ENCODE data around the gene IRAK3.
"Not testable (repeated sequence)": the region's sequence is repeated elsewhere in the genome, so short reads cannot be mapped to it uniquely, and the experiment has no call there.

IRAK3 gene

GRCh38 chr12:66235626-66236281, 46.7 kb downstream of the IRAK3 start:
- H3K27ac ChIP-seq (ENCODE audit: insufficient read depth, low read length, poor library complexity, severe bottlenecking), result no peak overlapping the region
- H3K9me3 ChIP-seq (ENCODE audit: control insufficient read depth, low read length), result no peaks in the 10 kb centered on the region
- no peak for DNase-seq
- peaks cover 11% of the 10 kb centered on the region for H3K27me3 ChIP-seq (replicated peaks; ENCODE audit: control insufficient read depth, insufficient read depth, low read length, poor library complexity, severe bottlenecking)
- no peaks in the 10 kb centered on the region for H3K36me3 ChIP-seq (ENCODE audit: control insufficient read depth, insufficient read depth, low read length)
- peak overlapping the region; percentile 44 for H3K4me3 ChIP-seq (ENCODE audit: insufficient read depth, low read depth, low read length, poor library complexity, severe bottlenecking)
- H3K4me1 ChIP-seq (ENCODE audit: control insufficient read depth, insufficient read depth, low read length, poor library complexity, severe bottlenecking), result no peaks in the 10 kb centered on the region

- H3K27ac ChIP-seq (ENCODE audit: insufficient read depth, low read length, poor library complexity, severe bottlenecking), result not testable (repeated sequence)
Measured at GRCh38 chr12:66236282-66236675, 47.3 kb downstream of the IRAK3 start.

GRCh38 chr12:66236969-66237368, 48.0 kb downstream of the IRAK3 start:
- Histone ChIP-seq H3K36me3 (ENCODE audit: control insufficient read depth, insufficient read depth, low read length) (no peaks in the 10 kb centered on the region), H3K27ac (ENCODE audit: insufficient read depth, low read length, poor library complexity, severe bottlenecking) (no peak overlapping the region), H3K4me3 (ENCODE audit: insufficient read depth, low read depth, low read length, poor library complexity, severe bottlenecking) (no peak overlapping the region), H3K9me3 (ENCODE audit: control insufficient read depth, low read length) (no peaks in the 10 kb centered on the region), H3K4me1 (ENCODE audit: control insufficient read depth, insufficient read depth, low read length, poor library complexity, severe bottlenecking) (no peaks in the 10 kb centered on the region), H3K27me3 (replicated peaks; ENCODE audit: control insufficient read depth, insufficient read depth, low read length, poor library complexity, severe bottlenecking) (peaks cover 11% of the 10 kb centered on the region)
- no peak for DNase-seq

More at GRCh38 chr12:66236282-66236675, 47.3 kb downstream of the IRAK3 start:
- not testable (repeated sequence) for H3K4me3 ChIP-seq (ENCODE audit: insufficient read depth, low read depth, low read length, poor library complexity, severe bottlenecking); H3K4me1 ChIP-seq (ENCODE audit: control insufficient read depth, insufficient read depth, low read length, poor library complexity, severe bottlenecking); DNase-seq; H3K9me3 ChIP-seq (ENCODE audit: control insufficient read depth, low read length); H3K36me3 ChIP-seq (ENCODE audit: control insufficient read depth, insufficient read depth, low read length)
- peaks cover 11% of the 10 kb centered on the region for H3K27me3 ChIP-seq (replicated peaks; ENCODE audit: control insufficient read depth, insufficient read depth, low read length, poor library complexity, severe bottlenecking)

- H3K4me3 ChIP-seq (ENCODE audit: insufficient read depth, low read depth, low read length, poor library complexity, severe bottlenecking), result no peak overlapping the region
- H3K36me3 ChIP-seq (ENCODE audit: control insufficient read depth, insufficient read depth, low read length), result no peaks in the 10 kb centered on the region
- no peaks in the 10 kb centered on the region for H3K9me3 ChIP-seq (ENCODE audit: control insufficient read depth, low read length)
- no peak for DNase-seq
- H3K27me3 ChIP-seq (replicated peaks; ENCODE audit: control insufficient read depth, insufficient read depth, low read length, poor library complexity, severe bottlenecking), result peaks cover 11% of the 10 kb centered on the region
- H3K4me1 ChIP-seq (ENCODE audit: control insufficient read depth, insufficient read depth, low read length, poor library complexity, severe bottlenecking), result no peaks in the 10 kb centered on the region
- no peak overlapping the region for H3K27ac ChIP-seq (ENCODE audit: insufficient read depth, low read length, poor library complexity, severe bottlenecking)
Measured at GRCh38 chr12:66237505-66238175, 48.6 kb downstream of the IRAK3 start.

- Histone ChIP-seq H3K4me1 (ENCODE audit: control insufficient read depth, insufficient read depth, low read length, poor library complexity, severe bottlenecking) (no peaks in the 10 kb centered on the region), H3K36me3 (ENCODE audit: control insufficient read depth, insufficient read depth, low read length) (no peaks in the 10 kb centered on the region), H3K27me3 (replicated peaks; ENCODE audit: control insufficient read depth, insufficient read depth, low read length, poor library complexity, severe bottlenecking) (peaks cover 11% of the 10 kb centered on the region), H3K27ac (ENCODE audit: insufficient read depth, low read length, poor library complexity, severe bottlenecking) (no peak overlapping the region), H3K4me3 (ENCODE audit: insufficient read depth, low read depth, low read length, poor library complexity, severe bottlenecking) (no peak overlapping the region), H3K9me3 (ENCODE audit: control insufficient read depth, low read length) (no peaks in the 10 kb centered on the region)
- no peak for DNase-seq
Measured at GRCh38 chr12:66239295-66239694, 50.3 kb downstream of the IRAK3 start.

GRCh38 chr12:66240096-66240820, 51.2 kb downstream of the IRAK3 start:
- Histone ChIP-seq H3K27ac (ENCODE audit: insufficient read depth, low read length, poor library complexity, severe bottlenecking) (no peak overlapping the region), H3K9me3 (ENCODE audit: control insufficient read depth, low read length) (no peaks in the 10 kb centered on the region), H3K4me3 (ENCODE audit: insufficient read depth, low read depth, low read length, poor library complexity, severe bottlenecking) (no peak overlapping the region), H3K27me3 (replicated peaks; ENCODE audit: control insufficient read depth, insufficient read depth, low read length, poor library complexity, severe bottlenecking) (peaks cover 11% of the 10 kb centered on the region), H3K4me1 (ENCODE audit: control insufficient read depth, insufficient read depth, low read length, poor library complexity, severe bottlenecking) (no peaks in the 10 kb centered on the region), H3K36me3 (ENCODE audit: control insufficient read depth, insufficient read depth, low read length) (no peaks in the 10 kb centered on the region)
- DNase-seq, result no peak

GRCh38 chr12:66241061-66242043, 52.3 kb downstream of the IRAK3 start:
- no peak for DNase-seq
- H3K27me3 ChIP-seq (replicated peaks; ENCODE audit: control insufficient read depth, insufficient read depth, low read length, poor library complexity, severe bottlenecking), result peaks cover 5% of the 10 kb centered on the region
- H3K9me3 ChIP-seq (ENCODE audit: control insufficient read depth, low read length), result no peaks in the 10 kb centered on the region
- H3K4me3 ChIP-seq (ENCODE audit: insufficient read depth, low read depth, low read length, poor library complexity, severe bottlenecking), result no peak overlapping the region
- no peaks in the 10 kb centered on the region for H3K4me1 ChIP-seq (ENCODE audit: control insufficient read depth, insufficient read depth, low read length, poor library complexity, severe bottlenecking)
- H3K36me3 ChIP-seq (ENCODE audit: control insufficient read depth, insufficient read depth, low read length), result no peaks in the 10 kb centered on the region
- no peak overlapping the region for H3K27ac ChIP-seq (ENCODE audit: insufficient read depth, low read length, poor library complexity, severe bottlenecking)

GRCh38 chr12:66242311-66242710, 53.3 kb downstream of the IRAK3 start:
- DNase-seq, result no peak
- H3K9me3 ChIP-seq (ENCODE audit: control insufficient read depth, low read length), result no peaks in the 10 kb centered on the region
- H3K36me3 ChIP-seq (ENCODE audit: control insufficient read depth, insufficient read depth, low read length), result no peaks in the 10 kb centered on the region
- H3K4me1 ChIP-seq (ENCODE audit: control insufficient read depth, insufficient read depth, low read length, poor library complexity, severe bottlenecking), result no peaks in the 10 kb centered on the region
- no peaks in the 10 kb centered on the region for H3K27me3 ChIP-seq (replicated peaks; ENCODE audit: control insufficient read depth, insufficient read depth, low read length, poor library complexity, severe bottlenecking)
- H3K27ac ChIP-seq (ENCODE audit: insufficient read depth, low read length, poor library complexity, severe bottlenecking), result no peak overlapping the region
- H3K4me3 ChIP-seq (ENCODE audit: insufficient read depth, low read depth, low read length, poor library complexity, severe bottlenecking), result no peak overlapping the region

- no peaks in the 10 kb centered on the region for H3K36me3 ChIP-seq (ENCODE audit: control insufficient read depth, insufficient read depth, low read length)
- H3K4me1 ChIP-seq (ENCODE audit: control insufficient read depth, insufficient read depth, low read length, poor library complexity, severe bottlenecking), result no peaks in the 10 kb centered on the region
Measured at GRCh38 chr12:66243911-66244310, 54.9 kb downstream of the IRAK3 start.

More at GRCh38 chr12:66243911-66244310, 54.9 kb downstream of the IRAK3 start:
- Histone ChIP-seq H3K27me3 (replicated peaks; ENCODE audit: control insufficient read depth, insufficient read depth, low read length, poor library complexity, severe bottlenecking) (no peaks in the 10 kb centered on the region), H3K9me3 (ENCODE audit: control insufficient read depth, low read length) (no peaks in the 10 kb centered on the region), H3K4me3 (ENCODE audit: insufficient read depth, low read depth, low read length, poor library complexity, severe bottlenecking) (no peak overlapping the region), H3K27ac (ENCODE audit: insufficient read depth, low read length, poor library complexity, severe bottlenecking) (no peak overlapping the region)
- DNase-seq, result no peak
